ENCODE results near the gene F11.
"Not testable (repeated sequence)": the region's sequence is repeated elsewhere in the genome, so short reads cannot be mapped to it uniquely, and the experiment has no call there.

The F11 gene

DNA sequence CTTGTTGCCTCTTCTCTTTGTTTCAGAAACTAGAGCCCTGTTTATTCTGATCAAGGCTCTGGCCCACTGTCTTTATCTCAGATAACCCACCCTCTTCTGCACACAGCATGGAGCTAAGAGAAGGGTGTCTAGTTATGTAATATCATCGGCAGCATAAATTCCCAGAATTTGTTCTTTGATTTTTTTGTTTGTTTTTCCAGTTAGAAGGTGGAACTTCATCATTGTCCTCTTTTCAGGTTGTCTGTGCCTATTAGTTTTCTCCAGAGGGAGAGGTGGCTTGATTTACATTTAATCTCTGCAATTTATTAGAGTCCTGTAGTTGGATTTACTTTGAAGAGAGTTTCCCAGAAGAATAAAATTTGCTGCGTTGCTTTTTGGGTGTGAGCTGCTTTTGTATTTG, 15.2 kb upstream of the F11 start:
- DNase-seq, result no peak

GRCh38 chr4:186255122-186255521, 10.9 kb upstream of the F11 start:
- no peak for DNase-seq

GRCh38 chr4:186258216-186258811, 7.7 kb upstream of the F11 start:
- no peak for DNase-seq

- DNase-seq, result no peak
Observed at GRCh38 chr4:186260117-186260503, 5.9 kb upstream of the F11 start.

- no peak for DNase-seq
Observed at GRCh38 chr4:186260504-186261448, 5.2 kb upstream of the F11 start.

DNA sequence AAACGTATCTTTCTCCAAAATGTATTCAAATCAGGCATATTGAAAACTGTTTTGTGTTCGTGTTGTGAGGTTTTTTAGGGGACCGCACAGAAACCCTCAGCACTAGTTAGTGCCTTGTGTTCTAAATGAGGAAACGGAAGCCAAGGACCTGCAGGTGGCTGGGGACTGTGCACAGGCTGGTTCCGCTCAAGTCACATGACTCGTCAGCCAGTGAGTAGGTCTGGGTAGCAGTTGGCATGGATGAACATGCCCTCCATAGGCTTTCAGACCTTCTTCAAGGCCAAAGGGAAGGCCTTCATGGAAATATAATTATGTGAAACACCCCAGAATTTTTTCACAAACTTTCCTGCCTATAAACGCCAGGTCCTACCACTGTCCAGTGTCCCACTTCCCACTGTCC, 1.3 kb upstream of the F11 start:
- no peak for DNase-seq

DNA sequence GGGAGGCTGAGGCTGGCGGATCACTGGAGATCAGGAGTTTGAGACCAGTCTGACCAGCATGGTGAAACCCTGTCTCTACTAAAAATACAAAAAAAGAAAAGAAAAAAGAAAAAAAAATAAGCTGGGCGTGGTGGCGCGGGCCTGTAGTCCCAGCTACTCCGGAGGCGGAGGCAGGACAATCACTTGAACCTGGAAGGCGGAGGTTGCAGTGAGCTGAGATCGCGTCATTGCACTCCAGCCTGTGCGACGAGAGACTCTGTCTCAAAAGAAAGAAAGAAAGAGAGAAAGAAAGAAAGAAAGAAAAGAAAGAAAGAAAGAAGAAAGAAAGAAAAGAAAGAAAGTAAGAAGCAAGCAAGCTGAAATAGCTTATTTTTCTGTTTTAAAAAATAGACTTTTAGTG, 739 bp upstream of the F11 start:
- not testable (repeated sequence) for DNase-seq

DNA sequence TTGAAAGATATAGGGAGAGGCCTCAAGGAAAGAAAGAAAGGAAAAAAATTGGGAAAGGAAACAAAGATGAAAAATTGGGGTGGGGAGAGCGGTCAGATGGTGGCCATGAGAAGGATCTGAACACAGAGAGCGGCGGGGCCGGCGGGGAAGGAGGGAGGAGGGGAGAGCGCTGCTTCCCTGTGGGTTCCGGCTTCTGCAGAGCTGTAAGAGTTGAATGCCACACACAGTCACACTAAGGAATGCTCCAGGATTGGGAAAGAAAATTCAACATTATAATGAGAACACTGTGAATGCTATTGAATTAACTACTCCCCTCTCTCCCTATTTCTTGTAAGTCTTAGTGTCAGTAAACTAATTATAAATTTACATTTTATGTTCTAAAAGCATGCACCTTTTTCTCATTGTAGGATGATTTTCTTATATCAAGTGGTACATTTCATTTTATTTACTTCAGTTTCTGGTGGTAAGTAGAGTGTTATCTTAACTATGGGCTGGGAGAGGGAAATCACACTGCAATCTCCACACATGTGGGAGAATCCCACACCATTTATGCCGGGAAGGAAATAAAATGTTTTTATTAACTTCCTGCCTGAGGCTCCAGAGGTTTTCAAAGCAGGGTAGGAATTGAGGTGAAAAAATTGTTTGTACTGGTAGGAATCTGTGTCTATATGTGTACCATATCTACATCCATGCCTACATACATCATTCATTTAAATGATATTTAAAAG, 904 bp downstream of the F11 start:
- DNase-seq, result no peak

GRCh38 chr4:186271081-186271678, 5.2 kb downstream of the F11 start:
- DNase-seq, result no peak

GRCh38 chr4:186272699-186273391, 6.9 kb downstream of the F11 start:
- DNase-seq, result no peak

- not testable (repeated sequence) for DNase-seq
Observed at GRCh38 chr4:186273392-186273789, 7.4 kb downstream of the F11 start.

GRCh38 chr4:186283311-186283710, 17.3 kb downstream of the F11 start:
- DNase-seq, result no peak

DNA sequence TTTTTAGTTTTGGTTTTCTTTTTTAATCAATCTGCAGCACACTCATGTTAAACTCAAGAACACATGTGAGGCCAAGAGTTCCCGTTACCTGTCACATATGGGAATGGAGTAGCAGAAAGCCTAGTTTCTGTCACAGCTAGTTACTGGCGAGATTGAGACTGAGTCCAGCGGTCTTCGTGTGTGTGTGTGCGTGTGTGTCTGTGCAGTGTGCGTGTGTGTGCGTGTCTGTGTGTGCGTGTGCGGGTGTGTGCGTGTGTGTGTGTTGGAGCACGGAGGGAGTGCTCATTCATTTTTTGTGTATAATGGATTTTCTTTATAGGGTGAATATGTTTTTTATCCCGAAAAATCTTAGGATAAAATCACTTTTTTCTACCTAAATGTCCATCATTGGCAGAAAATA, 19.2 kb downstream of the F11 start:
- no peak for DNase-seq

GRCh38 chr4:186286581-186286980, 20.6 kb downstream of the F11 start:
- no peak for DNase-seq

GRCh38 chr4:186291256-186291890, 25.4 kb downstream of the F11 start:
- DNase-seq, result no peak

GRCh38 chr4:186294160-186294559, 28.2 kb downstream of the F11 start:
- DNase-seq, result no peak

GRCh38 chr4:186296481-186296880, 30.5 kb downstream of the F11 start:
- DNase-seq, result no peak

GRCh38 chr4:186297013-186297645, 31.1 kb downstream of the F11 start:
- peak; percentile 12 for DNase-seq

GRCh38 chr4:186298031-186298647, 32.1 kb downstream of the F11 start:
- DNase-seq, result no peak

DNA sequence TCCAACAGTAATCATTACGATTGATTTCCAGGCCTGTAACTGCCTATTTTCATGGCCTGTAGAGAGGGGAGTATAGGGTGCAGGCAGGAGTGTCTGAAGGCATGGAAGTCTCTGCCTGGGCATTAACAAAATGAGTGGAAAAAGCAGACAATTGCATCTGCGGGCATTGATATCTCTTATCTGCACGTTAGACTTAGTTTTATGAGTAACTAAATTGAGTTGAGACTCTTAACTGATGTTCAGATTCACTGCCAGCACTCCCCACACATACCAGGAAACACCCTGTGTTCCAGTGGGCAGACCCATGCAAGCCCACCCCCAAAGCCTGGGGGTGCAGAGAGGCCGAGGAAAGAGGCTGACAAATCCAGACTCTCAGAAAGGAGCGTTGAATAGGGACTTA, 33.3 kb downstream of the F11 start:
- DNase-seq, result no peak

All from CD4-positive, alpha-beta T cell treated with Interleukin-4 for 4 hours (primary cell).